Stimulated activated CD4-positive, alpha-beta T cell treated with anti-CD3 and anti-CD28 coated beads, TNF-alpha, amount 100 ng/mL, for 4 hours (primary cell): Measurements from ENCODE around the gene NPIPB6.

ENCODE experiments used
- DNase-seq, 3 experiments: peaks; one replicate each; pipeline ENCODE4 v3.0.0-alpha.2; 2020; ENCODE audit warnings: low read depth in 3 of 3

The NPIPB6 gene

DNA sequence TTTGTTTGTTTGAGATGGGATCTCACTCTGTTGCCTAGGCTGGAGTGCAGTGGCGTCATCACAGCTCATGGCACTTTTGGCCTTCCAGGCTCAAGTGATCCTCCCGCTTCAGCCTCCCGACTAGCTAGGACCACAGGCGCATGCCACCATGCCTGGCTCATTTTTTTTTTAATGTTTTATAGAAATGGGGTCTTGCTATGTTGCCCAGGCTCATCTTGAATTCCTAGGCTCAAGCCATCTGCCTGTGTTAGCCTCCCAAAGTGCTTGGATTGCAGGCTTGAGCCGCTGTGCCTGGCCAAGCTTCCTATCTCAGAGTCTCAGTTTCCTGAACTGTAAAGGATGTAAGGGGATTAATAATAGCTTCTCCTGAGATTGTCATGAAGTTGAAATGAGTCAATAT, 63.0 kb downstream of the NPIPB6 start:
- no peak for DNase-seq

GRCh38 chr16:28298511-28298878, 64.8 kb downstream of the NPIPB6 start:
- no peak for DNase-seq

DNA sequence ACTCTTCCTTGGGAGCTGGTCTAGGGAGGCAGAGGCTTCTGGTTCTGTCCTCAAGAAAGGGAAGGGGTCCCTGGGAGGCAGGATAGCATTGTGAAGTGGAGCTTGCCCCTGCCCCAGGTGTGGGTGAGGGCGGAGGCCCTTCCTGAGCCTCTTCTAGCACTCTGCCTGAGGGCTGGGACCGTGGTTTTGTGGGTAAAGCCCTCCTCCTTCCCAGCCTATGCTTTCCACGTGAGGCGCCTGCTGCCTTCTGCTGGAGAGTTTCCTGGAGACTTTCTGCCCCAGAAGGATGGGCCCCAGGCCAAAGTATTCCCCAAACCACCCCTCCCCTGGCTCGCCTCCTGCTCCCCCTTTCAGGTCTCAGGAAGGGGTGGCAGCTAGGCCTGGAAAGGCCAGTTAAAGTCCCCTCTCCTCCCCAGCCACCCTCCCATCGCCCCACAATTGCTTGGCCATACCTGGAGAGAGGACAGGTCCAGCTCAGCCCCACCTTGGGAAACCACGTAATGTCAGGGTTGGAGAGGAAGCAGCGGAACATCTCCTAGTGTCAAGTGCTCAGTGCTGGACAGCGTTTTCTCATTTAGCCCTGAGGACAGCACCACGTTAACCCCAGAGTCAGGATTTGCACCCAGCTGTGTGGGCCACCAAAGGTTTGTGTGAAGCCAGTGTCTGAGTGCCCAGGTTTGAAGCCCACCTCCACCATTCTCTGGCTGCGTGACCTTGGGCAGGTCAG, 65.4 kb downstream of the NPIPB6 start:
- no peak for DNase-seq

DNA sequence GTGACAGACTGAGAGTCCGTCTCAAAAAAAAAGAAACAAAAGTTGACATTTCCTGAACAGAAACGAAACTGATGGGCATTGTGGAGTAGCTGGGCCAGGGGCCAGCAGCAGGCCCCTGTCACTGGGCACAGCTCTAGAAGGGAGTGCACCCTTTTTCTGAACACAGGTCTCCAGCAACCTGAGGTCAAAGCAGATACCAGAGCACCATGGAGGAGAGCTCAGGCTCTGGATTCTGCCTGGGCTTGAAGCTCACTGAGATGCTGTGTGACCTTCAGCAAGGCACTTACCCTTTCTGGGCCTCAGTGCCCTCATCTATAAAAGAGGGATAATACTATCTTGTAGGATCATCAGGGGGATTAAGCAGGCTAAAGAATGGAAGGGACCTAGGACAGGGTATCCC, 66.0 kb downstream of the NPIPB6 start:
- no peak for DNase-seq

- no peak for DNase-seq
Measured at GRCh38 chr16:28295276-28295675, 68.0 kb downstream of the NPIPB6 start.

DNA sequence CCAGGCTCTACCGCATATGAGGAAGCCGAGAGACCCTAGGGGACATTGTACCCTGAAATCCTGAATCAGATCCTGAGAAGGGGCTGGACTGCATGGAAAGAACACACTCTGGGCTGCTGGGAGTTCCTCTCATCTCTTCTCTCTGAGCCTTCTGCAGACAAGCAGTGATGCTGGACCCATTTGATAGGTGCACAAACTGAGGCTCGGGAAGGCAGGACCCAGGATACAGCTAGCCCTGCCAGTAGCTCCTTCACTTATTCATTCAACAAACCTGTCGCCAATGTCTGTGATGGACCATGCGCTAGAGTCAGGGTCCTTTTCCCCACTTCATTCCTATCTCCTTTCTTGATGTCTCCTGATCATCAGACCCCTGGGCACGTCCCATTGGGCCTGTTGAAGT, 69.1 kb downstream of the NPIPB6 start:
- no peak for DNase-seq

GRCh38 chr16:28293601-28293960, 69.7 kb downstream of the NPIPB6 start:
- no peak for DNase-seq

DNA sequence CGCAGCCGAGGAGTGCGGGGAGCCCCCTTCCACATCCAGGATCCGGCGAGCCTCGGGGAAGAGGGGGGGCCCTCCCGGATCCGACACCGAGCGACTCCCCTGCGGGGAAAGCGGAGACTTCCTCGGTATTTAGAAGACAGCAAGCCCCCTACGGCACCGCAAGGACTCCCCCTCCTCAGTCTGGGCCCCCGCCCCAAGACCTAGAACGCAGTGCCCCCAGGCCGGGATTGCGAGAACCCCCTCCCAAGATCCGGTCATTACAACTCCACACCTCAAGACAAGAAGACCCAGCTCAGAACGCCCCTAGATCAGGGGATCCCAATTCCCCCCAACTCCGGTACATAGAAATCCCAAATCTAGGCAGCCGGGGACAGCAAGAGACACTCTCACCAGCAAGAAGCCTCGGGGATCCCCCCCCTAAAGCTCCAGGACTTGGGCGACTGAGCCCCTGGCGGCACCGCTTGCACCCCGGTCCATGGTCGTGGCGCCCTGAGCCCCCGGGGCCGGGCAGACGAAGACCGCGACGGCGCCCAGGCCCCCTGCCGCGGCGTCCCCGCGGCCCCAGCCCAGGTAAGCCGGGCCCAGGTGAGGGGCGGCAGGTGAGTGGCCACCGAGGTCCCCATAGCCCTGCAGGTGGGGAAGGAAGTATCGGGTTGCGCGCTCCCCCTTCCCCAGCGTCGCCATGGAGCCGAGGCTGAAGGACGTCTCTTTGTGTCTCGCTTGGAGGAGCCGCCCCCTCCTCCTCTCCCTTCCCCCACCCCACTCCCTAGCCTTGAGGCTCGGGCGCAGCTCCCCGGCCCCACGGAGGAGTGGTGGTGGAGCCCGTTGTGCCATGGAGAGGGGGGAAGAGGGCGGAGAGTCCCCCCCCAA, 70.3 kb downstream of the NPIPB6 start:
- DNase-seq, result no peak
